HS-27A (cell line): ENCODE data around the gene NAA20.
A peak's percentile ranks its signal among the peaks of the same experiment; 100 is the strongest.

ENCODE experiments used
- DNase-seq: peaks from one replicate; pipeline ENCODE4 v3.0.0-alpha.2; 2012; ENCODE audit warnings: low read depth, missing footprints

Gene NAA20

GRCh38 chr20:20017001-20017843 is at the start of gene NAA20:
TSS of gene NAA20 (plus strand) at chr20:20017362. CDS start at chr20:20017397, 35 bp downstream.
- peak; percentile 61 for DNase-seq

- DNase-seq, result no peak
Measured at GRCh38 chr20:19967445-19967844, 49.7 kb upstream of the NAA20 start.

GRCh38 chr20:19968028-19968427 is 49.1 kb upstream of the NAA20 start:
- DNase-seq, result no peak

- DNase-seq, result no peak
Measured at GRCh38 chr20:19968466-19969073, 48.6 kb upstream of the NAA20 start.

- DNase-seq, result no peak
Measured at GRCh38 chr20:19969106-19969505, 48.1 kb upstream of the NAA20 start.

- DNase-seq, result no peak
Measured at GRCh38 chr20:19969507-19970255, 47.5 kb upstream of the NAA20 start.

GRCh38 chr20:19970256-19970765 is 46.9 kb upstream of the NAA20 start:
- no peak for DNase-seq

GRCh38 chr20:19971116-19971515 is 46.0 kb upstream of the NAA20 start:
- DNase-seq, result no peak

GRCh38 chr20:19973961-19974629 is 43.1 kb upstream of the NAA20 start:
- no peak for DNase-seq

GRCh38 chr20:19974630-19975435 is 42.3 kb upstream of the NAA20 start:
- no peak for DNase-seq

GRCh38 chr20:19975436-19975799 is 41.7 kb upstream of the NAA20 start:
- DNase-seq, result no peak

GRCh38 chr20:19975901-19976300 is 41.3 kb upstream of the NAA20 start:
- no peak for DNase-seq

- DNase-seq, result peak; percentile 94
Measured at GRCh38 chr20:19976595-19977372, 40.4 kb upstream of the NAA20 start.

- DNase-seq, result no peak
Measured at GRCh38 chr20:19977373-19977770, 39.8 kb upstream of the NAA20 start.

- DNase-seq, result no peak
Measured at GRCh38 chr20:19978511-19979210, 38.5 kb upstream of the NAA20 start.

GRCh38 chr20:19981031-19981451 is 36.1 kb upstream of the NAA20 start:
- no peak for DNase-seq

GRCh38 chr20:19986419-19986818 is 30.7 kb upstream of the NAA20 start:
- no peak for DNase-seq

- no peak for DNase-seq
Measured at GRCh38 chr20:19987046-19987445, 30.1 kb upstream of the NAA20 start.

- DNase-seq, result no peak
Measured at GRCh38 chr20:19990850-19991249, 26.3 kb upstream of the NAA20 start.

GRCh38 chr20:19991308-19991707 is 25.9 kb upstream of the NAA20 start:
- DNase-seq, result no peak
